ENCODE data around the gene AP1M1. TPM values are rescaled to one million over a fixed set of nuclear protein-coding genes. Genes with fewer than 3 reads are reported as not detected.

The AP1M1 gene
- total and polyA plus RNA-seq, 2 of the 4 experiments (the other 2 are of a cell fraction) = 85.1 to 99.1 TPM

GRCh38 chr19:16156904-16157303 lies 40.8 kb upstream of the AP1M1 start:
- no peak overlapping the region for H3K18ac ChIP-seq (ENCODE audit: low read depth, low read length)
- H2AK9ac ChIP-seq (replicated peaks; ENCODE audit: low read depth, low read length, poor library complexity) = no peak overlapping the region
- peaks cover 4% of the 10 kb centered on the region; the same call in 1 of the 2 replicates for H3K27me3 ChIP-seq (ENCODE audit: control insufficient read depth, insufficient read depth, low read length)
- CTCF ChIA-PET = no interaction called here
- intact Hi-C loops (cut with micrococcal nuclease) = no loop called here
- no peak overlapping the region for H3K27ac ChIP-seq (ENCODE audit: insufficient read depth, low read length)
- peaks cover 8% of the 10 kb centered on the region for H3K9me1 ChIP-seq (ENCODE audit: insufficient read depth, low read length)
- H4K5ac ChIP-seq (ENCODE audit: low read depth, low read length) = no peak overlapping the region
- no peak overlapping the region for H2BK15ac ChIP-seq (ENCODE audit: low read depth, low read length)
- H3K9ac ChIP-seq (ENCODE audit: low read depth, low read length) = no peak overlapping the region
- no peak overlapping the region for H3K14ac ChIP-seq (replicated peaks; ENCODE audit: low read depth, low read length)
- H4K8ac ChIP-seq (ENCODE audit: low read depth in 2 of 2, low read length in 2 of 2) = no peak overlapping the region
- H3K56ac ChIP-seq (ENCODE audit: extremely low read depth, insufficient read depth, low read length) = no peak overlapping the region
- in situ Hi-C loops (cut with MboI; ENCODE audit: low sequenced_read_pairs) = no loop called here
- H3K79me1 ChIP-seq (ENCODE audit: low read depth in 1 of 2, low read length in 2 of 2) = no peaks in the 10 kb centered on the region
- H3K4me1 ChIP-seq (ENCODE audit: control insufficient read depth, insufficient read depth, low read length) = peaks cover 7% of the 10 kb centered on the region
- TF ChIP-seq MXI1 (IDR thresholded peaks at IDR 0.05; ENCODE audit: borderline replicate concordance, low read depth, low read length) (no peak), CEBPB (IDR thresholded peaks at IDR 0.05; ENCODE audit: low read depth, low read length) (no peak), RAD21 (IDR thresholded peaks at IDR 0.05; ENCODE audit: low read length) (no peak), RFX5 (IDR thresholded peaks at IDR 0.05; ENCODE audit: low read depth, low read length) (no peak), MAZ (IDR thresholded peaks at IDR 0.05; ENCODE audit: borderline replicate concordance, low read depth, low read length) (no peak), MAFK (IDR thresholded peaks at IDR 0.05; ENCODE audit: low read depth, low read length) (no peak), USF2 (IDR thresholded peaks at IDR 0.05; ENCODE audit: low read depth, low read length) (no peak), ELK1 (IDR thresholded peaks at IDR 0.05; ENCODE audit: borderline replicate concordance, low read depth, low read length) (no peak), RCOR1 (IDR thresholded peaks at IDR 0.05; ENCODE audit: insufficient replicate concordance, low read length) (no peak), FOS (IDR thresholded peaks at IDR 0.05; ENCODE audit: low read depth, low read length) (no peak), CTCF (conservative IDR thresholded peaks at IDR 0.05; ENCODE audit: low read depth, low read length) (no peak), BHLHE40 (IDR thresholded peaks at IDR 0.05; ENCODE audit: low read depth, low read length) (no peak), SMC3 (IDR thresholded peaks at IDR 0.05; ENCODE audit: low read depth, low read length) (no peak), NFE2L2 (IDR thresholded peaks at IDR 0.05; ENCODE audit: low read depth, low read length) (no peak), POLR2A (IDR thresholded peaks at IDR 0.05; ENCODE audit: low read depth, low read length) (no peak)
- no peak overlapping the region for H2AFZ ChIP-seq (replicated peaks; ENCODE audit: low read length, poor library complexity)
- no peak overlapping the region for H3K4ac ChIP-seq (ENCODE audit: low read depth, low read length)
- H3K4me3 ChIP-seq (ENCODE audit: insufficient read depth, low read depth, low read length) = no peak overlapping the region
- H3K23ac ChIP-seq (ENCODE audit: low read depth, low read length) = no peak overlapping the region
- BruUV-seq (replicated peaks) = no TSS peak
- H2AK5ac ChIP-seq (ENCODE audit: low read depth, low read length) = no peak overlapping the region
- H2BK5ac ChIP-seq (ENCODE audit: low read depth, low read length, poor library complexity, severe bottlenecking) = no peak overlapping the region
- ATAC-seq (ENCODE audit: low read depth) (no peak), DNase-seq (no peak)
- H2BK20ac ChIP-seq (ENCODE audit: low read depth, low read length) = no peak overlapping the region
- H4K91ac ChIP-seq (ENCODE audit: insufficient read depth, low read depth, low read length) = no peak overlapping the region
- WGBS, 2 experiments (ENCODE audit: extremely low coverage in 2 of 2, insufficient read length in 1 of 2) = no CpG with 5 or more reads among the region's 6 CpGs
- H4K20me1 ChIP-seq (ENCODE audit: insufficient read depth, low read length) = no peaks in the 10 kb centered on the region
- POLR2A ChIA-PET (ENCODE audit: unreplicated experiment) = no interaction called here
- no peak overlapping the region for H3K4me2 ChIP-seq (ENCODE audit: low read depth, low read length)
- dilution Hi-C loops (cut with HindIII; ENCODE audit: low sequenced_read_pairs, unreplicated experiment) = no loop called here
- no peak overlapping the region for H2BK120ac ChIP-seq (ENCODE audit: low read depth, low read length)
- H3K9me3 ChIP-seq (ENCODE audit: control insufficient read depth, insufficient read depth, low read length) = no peaks in the 10 kb centered on the region
- no peaks in the 10 kb centered on the region for H3K36me3 ChIP-seq (ENCODE audit: control insufficient read depth, insufficient read depth, low read length)

Measured in IMR-90 (cell line).